ENCODE data around the gene OR6M1.

OR6M1 gene

GRCh38 chr11:123838659-123839058 lies 32.5 kb upstream of the OR6M1 start:
- Histone ChIP-seq H3K27me3 (ENCODE audit: insufficient read depth, low read length) (no peaks in the 10 kb centered on the region), H3K9me2 (ENCODE audit: low read depth, low read length) (no peaks in the 10 kb centered on the region), H4K20me1 (ENCODE audit: insufficient read depth, low read length) (no peaks in the 10 kb centered on the region), H3K79me2 (ENCODE audit: insufficient read depth, low read length) (no peaks in the 10 kb centered on the region), H3K4me2 (ENCODE audit: low read length) (no peak overlapping the region), H3K27ac (ENCODE audit: low read depth, low read length, poor library complexity, severe bottlenecking) (no peak overlapping the region), H3K4me1 (ENCODE audit: insufficient read depth, low read length, severe bottlenecking) (no peaks in the 10 kb centered on the region), H3K9me3 (ENCODE audit: low read length) (no peaks in the 10 kb centered on the region), H3K36me3 (ENCODE audit: insufficient read depth, low read length) (no peaks in the 10 kb centered on the region), H3K4me3 (ENCODE audit: low read depth, low read length, poor library complexity, severe bottlenecking) (no peak overlapping the region), H3K9ac (ENCODE audit: low read length) (no peak overlapping the region), H2AFZ (ENCODE audit: low read length) (no peak overlapping the region), H3F3A (ENCODE audit: insufficient read depth, low read length) (no peaks in the 10 kb centered on the region)
- TF ChIP-seq EZH2 (IDR thresholded peaks at IDR 0.05; ENCODE audit: borderline replicate concordance, low read length) (no peak), CTCF (IDR thresholded peaks at IDR 0.05; ENCODE audit: low read length) (no peak)

GRCh38 chr11:123838199-123838598 lies 32.0 kb upstream of the OR6M1 start:
- no peaks in the 10 kb centered on the region for H4K20me1 ChIP-seq (ENCODE audit: insufficient read depth, low read length)
- H3K36me3 ChIP-seq (ENCODE audit: insufficient read depth, low read length) = no peaks in the 10 kb centered on the region
- H3K4me1 ChIP-seq (ENCODE audit: insufficient read depth, low read length, severe bottlenecking) = no peaks in the 10 kb centered on the region
- no peaks in the 10 kb centered on the region for H3K79me2 ChIP-seq (ENCODE audit: insufficient read depth, low read length)
- TF ChIP-seq EZH2 (IDR thresholded peaks at IDR 0.05; ENCODE audit: borderline replicate concordance, low read length) = no peak
- no peak for TF ChIP-seq CTCF (IDR thresholded peaks at IDR 0.05; ENCODE audit: low read length)
- no peak overlapping the region for H3K27ac ChIP-seq (ENCODE audit: low read depth, low read length, poor library complexity, severe bottlenecking)
- H3K4me3 ChIP-seq (ENCODE audit: low read depth, low read length, poor library complexity, severe bottlenecking) = no peak overlapping the region
- H2AFZ ChIP-seq (ENCODE audit: low read length) = no peak overlapping the region
- no peaks in the 10 kb centered on the region for H3K9me2 ChIP-seq (ENCODE audit: low read depth, low read length)
- H3K9me3 ChIP-seq (ENCODE audit: low read length) = no peaks in the 10 kb centered on the region
- no peak overlapping the region for H3K9ac ChIP-seq (ENCODE audit: low read length)
- H3F3A ChIP-seq (ENCODE audit: insufficient read depth, low read length) = no peaks in the 10 kb centered on the region
- H3K27me3 ChIP-seq (ENCODE audit: insufficient read depth, low read length) = no peaks in the 10 kb centered on the region
- no peak overlapping the region for H3K4me2 ChIP-seq (ENCODE audit: low read length)

- H3K9ac ChIP-seq (ENCODE audit: low read length) = no peak overlapping the region
- H3K27ac ChIP-seq (ENCODE audit: low read depth, low read length, poor library complexity, severe bottlenecking) = no peak overlapping the region
- no peaks in the 10 kb centered on the region for H3K27me3 ChIP-seq (ENCODE audit: insufficient read depth, low read length)
- H3K4me2 ChIP-seq (ENCODE audit: low read length) = no peak overlapping the region
- H3K4me1 ChIP-seq (ENCODE audit: insufficient read depth, low read length, severe bottlenecking) = no peaks in the 10 kb centered on the region
- no peaks in the 10 kb centered on the region for H3K79me2 ChIP-seq (ENCODE audit: insufficient read depth, low read length)
- no peaks in the 10 kb centered on the region for H4K20me1 ChIP-seq (ENCODE audit: insufficient read depth, low read length)
- no peak overlapping the region for H3K4me3 ChIP-seq (ENCODE audit: low read depth, low read length, poor library complexity, severe bottlenecking)
- H3K9me3 ChIP-seq (ENCODE audit: low read length) = no peaks in the 10 kb centered on the region
- H3K9me2 ChIP-seq (ENCODE audit: low read depth, low read length) = no peaks in the 10 kb centered on the region
- H3K36me3 ChIP-seq (ENCODE audit: insufficient read depth, low read length) = no peaks in the 10 kb centered on the region
- TF ChIP-seq EZH2 (IDR thresholded peaks at IDR 0.05; ENCODE audit: borderline replicate concordance, low read length) (no peak), CTCF (IDR thresholded peaks at IDR 0.05; ENCODE audit: low read length) (no peak)
- no peak overlapping the region for H2AFZ ChIP-seq (ENCODE audit: low read length)
- H3F3A ChIP-seq (ENCODE audit: insufficient read depth, low read length) = no peaks in the 10 kb centered on the region
Measured at GRCh38 chr11:123833095-123833494, 26.9 kb upstream of the OR6M1 start.
